GM21423 (cell line): Measurements from ENCODE around the gene MCCC1.
"Not testable (repeated sequence)": the region's sequence is repeated elsewhere in the genome, so short reads cannot be mapped to it uniquely, and the experiment has no call there.

Source experiments
- ATAC-seq: cut with Tn5 transposase; IDR thresholded peaks from one replicate; pipeline ENCODE4 v1.9.1; 2021; ENCODE audit warnings: mild to moderate bottlenecking, moderate library complexity; ENCODE audit not compliant: unreplicated experiment

Gene MCCC1

GRCh38 chr3:183106635-183107034 lies 7.3 kb upstream of the MCCC1 start:
- ATAC-seq, result no peak

- not testable (repeated sequence) for ATAC-seq
Measured at GRCh38 chr3:183103950-183104349, 4.7 kb upstream of the MCCC1 start.

GRCh38 chr3:183101040-183101439 lies 1.7 kb upstream of the MCCC1 start:
- not testable (repeated sequence) for ATAC-seq

GRCh38 chr3:183100376-183100775 lies 1.1 kb upstream of the MCCC1 start:
- no peak for ATAC-seq

GRCh38 chr3:183099838-183100204 lies 525 bp upstream of the MCCC1 start:
- ATAC-seq, result no peak

- no peak for ATAC-seq
Measured at GRCh38 chr3:183098536-183099025, 715 bp downstream of the MCCC1 start.

- ATAC-seq, result no peak
Measured at GRCh38 chr3:183094711-183095110, 4.6 kb downstream of the MCCC1 start.

GRCh38 chr3:183092256-183092655 lies 7.0 kb downstream of the MCCC1 start:
- ATAC-seq, result no peak

- no peak for ATAC-seq
Measured at GRCh38 chr3:183087184-183087583, 12.1 kb downstream of the MCCC1 start.

GRCh38 chr3:183085634-183086390 lies 13.5 kb downstream of the MCCC1 start:
- ATAC-seq, result no peak

GRCh38 chr3:183082355-183082915 lies 16.9 kb downstream of the MCCC1 start:
- no peak for ATAC-seq

- no peak for ATAC-seq
Measured at GRCh38 chr3:183081459-183082183, 17.7 kb downstream of the MCCC1 start.

- no peak for ATAC-seq
Measured at GRCh38 chr3:183080628-183081027, 18.7 kb downstream of the MCCC1 start.

- no peak for ATAC-seq
Measured at GRCh38 chr3:183074881-183075280, 24.4 kb downstream of the MCCC1 start.

- no peak for ATAC-seq
Measured at GRCh38 chr3:183074261-183074660, 25.0 kb downstream of the MCCC1 start.

- no peak for ATAC-seq
Measured at GRCh38 chr3:183073839-183074238, 25.5 kb downstream of the MCCC1 start.

- no peak for ATAC-seq
Measured at GRCh38 chr3:183070892-183071291, 28.4 kb downstream of the MCCC1 start.

- no peak for ATAC-seq
Measured at GRCh38 chr3:183069086-183069485, 30.2 kb downstream of the MCCC1 start.

GRCh38 chr3:183066891-183067290 lies 32.4 kb downstream of the MCCC1 start:
- not testable (repeated sequence) for ATAC-seq

- ATAC-seq, result no peak
Measured at GRCh38 chr3:183064475-183064874, 34.8 kb downstream of the MCCC1 start.

GRCh38 chr3:183061391-183062172 lies 37.7 kb downstream of the MCCC1 start:
- no peak for ATAC-seq
